Measurements from ENCODE around the gene SH3RF3. TPM values are rescaled to one million over a fixed set of nuclear protein-coding genes. Genes with fewer than 3 reads are reported as not detected.

SH3RF3 gene
- total and polyA plus RNA-seq, 9 of the 15 experiments (the other 6 are each of a cell fraction or from before 2014, with no cell fraction given): 0.02 TPM; not detected in 8

GRCh38 chr2:109208951-109209335 lies 79.9 kb downstream of the SH3RF3 start:
- POLR2A ChIA-PET: interaction anchor here (1.4 kb wide), 1 partner anchor 17 kb away, joined by 5 read pairs; no protein-coding TSS in a partner anchor
- H3K4me3 ChIP-seq: no peak overlapping the region
- H3K36me3 ChIP-seq (ENCODE audit: control insufficient read depth, insufficient read depth, low read length): no peaks in the 10 kb centered on the region
- in situ Hi-C loops (cut with MboI): no loop called here
- no peak overlapping the region for H3K9ac ChIP-seq (ENCODE audit: insufficient read depth in 1 of 2, low read depth in 2 of 2, low read length in 2 of 2)
- no peak overlapping the region for H3K4me2 ChIP-seq (ENCODE audit: insufficient read depth, low read length)
- no peak for ATAC-seq
- FAIRE-seq: no peak
- no peaks in the 10 kb centered on the region for H3K79me2 ChIP-seq (ENCODE audit: control insufficient read depth, insufficient read depth, low read length)
- TF ChIP-seq ZBED1 (IDR thresholded peaks at IDR 0.05) (no peak), ATF4 (CRISPR knock-in tag; IDR thresholded peaks at IDR 0.05) (no peak), CUX1 (CRISPR knock-in tag; IDR thresholded peaks at IDR 0.05) (no peak), TSC22D4 (tag; IDR thresholded peaks at IDR 0.05) (no peak), DACH1 (IDR thresholded peaks at IDR 0.05; ENCODE audit: partially characterized antibody) (no peak)
- no peaks in the 10 kb centered on the region for H3K9me3 ChIP-seq (replicated peaks; ENCODE audit: control insufficient read depth, insufficient read depth, low read depth, low read length)
- no peak overlapping the region for H3K27ac ChIP-seq (ENCODE audit: extremely low read depth, low read depth, low read length)
- H4K20me1 ChIP-seq (replicated peaks; ENCODE audit: control insufficient read depth, insufficient read depth, low read length): peaks cover 7% of the 10 kb centered on the region; the same call in 1 of the 2 replicates
- intact Hi-C loops (cut with micrococcal nuclease): no loop called here
- peaks cover 6% of the 10 kb centered on the region in 2 experiments; a peak in 4 of 5 replicates for H3K4me1 ChIP-seq (replicated peaks in 1 of 2; ENCODE audit: control insufficient read depth in 2 of 2, insufficient read depth in 2 of 2, low read length in 2 of 2)
- CTCF ChIA-PET (ENCODE audit: low intra/inter-chr PET ratio): no interaction called here
- peaks cover 7 to 52% of the 10 kb centered on the region in 2 experiments; a peak in 4 of 5 replicates for H3K27me3 ChIP-seq (ENCODE audit: control insufficient read depth in 2 of 2, insufficient read depth in 2 of 2, low read length in 2 of 2)
- DNase-seq (ENCODE audit: extremely low read depth in 1 of 4, low spot score in 3 of 4): no peak
- WGBS (ENCODE audit: insufficient coverage, low coverage, missing lambda C conversion rate): 2% methylated on average over 6 of the region's 6 CpGs
- H2AFZ ChIP-seq (ENCODE audit: low read depth, low read length): no peak overlapping the region
- no peaks in the 10 kb centered on the region for H3K9me1 ChIP-seq (ENCODE audit: control insufficient read depth, insufficient read depth, low read length)
- no TSS peak for BruUV-seq (replicated peaks)
